Keratinocyte (primary cell): ENCODE results near the gene ATP10D. TPM values are rescaled to one million over a fixed set of nuclear protein-coding genes. Genes with fewer than 3 reads are reported as not detected.

ENCODE experiments used
- DNase-seq: peaks from one replicate; pipeline ENCODE4 v3.0.0-alpha.2; 2011; ENCODE audit warnings: low read depth, missing footprints, low spot score
- FAIRE-seq: peaks from 2 replicates; lab custom pipeline; 2011; peaks lifted over from hg19 to GRCh38; lab: Jason Lieb, UNC
- H2AFZ ChIP-seq: 2 replicates; pipeline ENCODE4 v1.6.0; 2012; ENCODE audit warnings: low read length, control low read depth, inconsistent platforms; ENCODE audit not compliant: control insufficient read depth
- H3K27ac ChIP-seq: 2 replicates; pipeline ENCODE4 v1.5.1; 2011; ENCODE audit warnings: low read length; ENCODE audit not compliant: control insufficient read depth, insufficient read depth
- H3K27me3 ChIP-seq: 3 replicates; pipeline ENCODE4 v1.6.0; 2011; ENCODE audit warnings: low read length; ENCODE audit not compliant: control insufficient read depth, insufficient read depth; ENCODE audit errors: extremely low read depth
- H3K36me3 ChIP-seq, 2 experiments: 2 replicates in 1 of 2; 3 replicates in 1 of 2; pipeline ENCODE4 v1.5.1; 2011; ENCODE audit warnings: low read length in 2 of 2, mild to moderate bottlenecking in 1 of 2; ENCODE audit not compliant: control insufficient read depth in 2 of 2, insufficient read depth in 2 of 2; ENCODE audit errors: extremely low read depth in 1 of 2
- H3K4me1 ChIP-seq: 3 replicates; pipeline ENCODE4 v1.5.1; 2011; ENCODE audit warnings: low read length; ENCODE audit not compliant: control insufficient read depth, insufficient read depth; ENCODE audit errors: extremely low read depth
- H3K4me2 ChIP-seq: 3 replicates; pipeline ENCODE4 v1.6.0; 2011; ENCODE audit warnings: low read depth, low read length; ENCODE audit not compliant: control insufficient read depth, insufficient read depth; ENCODE audit errors: extremely low read depth
- H3K4me3 ChIP-seq, 3 experiments: fragments of 200-600 bp in 1 of 3; sonication (generic) in 1 of 3; 2 replicates in 2 of 3; 3 replicates in 1 of 3; pipeline ENCODE4 v1.5.1; 2011 to 2016; ENCODE audit warnings: low read length in 3 of 3, mild to moderate bottlenecking in 3 of 3, control low read depth in 2 of 3, inconsistent platforms in 1 of 3, low read depth in 1 of 3, mixed read lengths in 1 of 3, mixed run types in 1 of 3, moderate library complexity in 1 of 3; ENCODE audit not compliant: control insufficient read depth in 2 of 3, insufficient read depth in 2 of 3; ENCODE audit errors: extremely low read depth in 1 of 3
- H3K79me2 ChIP-seq: 2 replicates; pipeline ENCODE4 v1.6.0; 2012; ENCODE audit warnings: low read length; ENCODE audit not compliant: control insufficient read depth, insufficient read depth
- H3K9ac ChIP-seq: 3 replicates; pipeline ENCODE4 v1.6.0; 2011; ENCODE audit warnings: low read length; ENCODE audit not compliant: control insufficient read depth, insufficient read depth; ENCODE audit errors: extremely low read depth
- H3K9me1 ChIP-seq: 3 replicates; pipeline ENCODE4 v1.6.0; 2011; ENCODE audit warnings: low read length; ENCODE audit not compliant: control insufficient read depth, insufficient read depth; ENCODE audit errors: extremely low read depth
- H3K9me3 ChIP-seq: 2 replicates; pipeline ENCODE4 v1.5.1; 2012; ENCODE audit warnings: low read depth, low read length; ENCODE audit not compliant: control insufficient read depth
- H4K20me1 ChIP-seq: 3 replicates; pipeline ENCODE4 v1.6.0; 2011; ENCODE audit warnings: low read length; ENCODE audit not compliant: control insufficient read depth, insufficient read depth; ENCODE audit errors: extremely low read depth
- CTCF ChIP-seq, 3 experiments: IDR thresholded peaks in 1 of 3; conservative IDR thresholded peaks in 1 of 3; optimal IDR thresholded peaks in 1 of 3; 2 replicates in 2 of 3; 3 replicates in 1 of 3; pipeline versions ENCODE3 to v1.5.1; 2011; ENCODE audit warnings: low read length in 3 of 3, mild to moderate bottlenecking in 3 of 3, moderate library complexity in 2 of 3, control low read depth in 1 of 3, inconsistent platforms in 1 of 3; ENCODE audit not compliant: insufficient read depth in 2 of 3; ENCODE audit errors: extremely low read depth in 1 of 3
- EZH2 ChIP-seq: IDR thresholded peaks from one replicate; pipeline ENCODE4 v1.6.1; 2012; ENCODE audit warnings: inconsistent platforms, mild to moderate bottlenecking, low read length, moderate library complexity
- dilution Hi-C: fragments of 300-500 bp; cut with MboI; formaldehyde crosslinking; loops from one replicate; pipeline ENCODE4 v1.7.0; 2020; ENCODE audit warnings: low sequenced_read_pairs; ENCODE audit not compliant: extremely low pct_ligation_motif_present
- polyA plus RNA-seq, 5 experiments: library from polyadenylated mRNA; depleted of rRNA in 3 of 5; stranded (reverse) in 3 of 5; stranded (forward) in 1 of 5; unstranded in 1 of 5; fragments of >200 nt; gene quantifications; 1 replicate in 1 of 5; 2 replicates in 3 of 5; 3 replicates in 1 of 5; pipeline versions ENCODE4 v1.2.1 to v1.2.3, GENCODE V29; 2011 to 2012; ENCODE audit warnings: missing spikeins in 2 of 5, low read depth in 1 of 5, low replicate concordance in 1 of 5

The ATP10D gene
- polyA plus RNA-seq, 1 donor (not counting 4 experiments of a cell fraction or from before 2014, with no cell fraction given) = 97.3 TPM

GRCh38 chr4:47519239-47519883 lies 34.3 kb downstream of the ATP10D start:
- Histone ChIP-seq H3K4me3 (no peak overlapping the region), H3K4me1 (no peaks in the 10 kb centered on the region), H3K4me2 (no peak overlapping the region), H3K9ac (no peak overlapping the region), H3K27ac (no peak overlapping the region), H3K79me2 (peaks cover 2% of the 10 kb centered on the region), H2AFZ (no peak overlapping the region), H3K36me3 (peaks cover 4 to 6% of the 10 kb centered on the region in 2 experiments), H3K27me3 (no peaks in the 10 kb centered on the region), H3K9me1 (no peaks in the 10 kb centered on the region), H3K9me3 (no peaks in the 10 kb centered on the region), H4K20me1 (no peaks in the 10 kb centered on the region)
- TF ChIP-seq CTCF (optimal IDR thresholded peaks at IDR 0.05 in 1 of 3, IDR thresholded peaks at IDR 0.05 in 1 of 3, conservative IDR thresholded peaks at IDR 0.05 in 1 of 3; ENCODE audit: extremely low read depth in 1 of 3, insufficient read depth in 2 of 3, low read length in 3 of 3) = no peak
- no peak for TF ChIP-seq EZH2
- FAIRE-seq (peak; percentile 55), DNase-seq (no peak)
- dilution Hi-C loops = no loop called here

GRCh38 chr4:47525154-47525819 lies 40.2 kb downstream of the ATP10D start:
- Histone ChIP-seq H3K9me3 (peaks cover 4% of the 10 kb centered on the region), H3K9me1 (no peaks in the 10 kb centered on the region), H3K27me3 (no peaks in the 10 kb centered on the region), H3K4me2 (peak overlapping the region; percentile 69), H2AFZ (no peak overlapping the region), H3K9ac (peak overlapping the region; percentile 60), H3K79me2 (peaks cover 13% of the 10 kb centered on the region), H4K20me1 (no peaks in the 10 kb centered on the region), H3K4me1 (peaks cover 32% of the 10 kb centered on the region), H3K4me3 (peak overlapping the region in 1 of 3 experiments; percentile 12), H3K27ac (peak overlapping the region; percentile 89), H3K36me3 (peaks cover 1 to 3% of the 10 kb centered on the region in 2 experiments)
- no peak for DNase-seq
- TF ChIP-seq CTCF (optimal IDR thresholded peaks at IDR 0.05 in 1 of 3, IDR thresholded peaks at IDR 0.05 in 1 of 3, conservative IDR thresholded peaks at IDR 0.05 in 1 of 3; ENCODE audit: extremely low read depth in 1 of 3, insufficient read depth in 2 of 3, low read length in 3 of 3) (no peak), EZH2 (no peak)
- FAIRE-seq = peak; percentile 93
- dilution Hi-C loops = no loop called here
